Measurements from ENCODE around the gene POU2F3.

GRCh38 chr11:120191058-120191457 is 48.9 kb upstream of the POU2F3 start:
- no peak for TF ChIP-seq CTCF (tag by site-specific recombination; IDR thresholded peaks at IDR 0.05)
- no peak for TF ChIP-seq ZNF24 (tag by site-specific recombination; IDR thresholded peaks at IDR 0.05)
- no peak for TF ChIP-seq PATZ1 (tag by site-specific recombination; IDR thresholded peaks at IDR 0.05)
- no peak for TF ChIP-seq PRDM1 (tag by site-specific recombination; IDR thresholded peaks at IDR 0.05)
- TF ChIP-seq KLF9 (tag by site-specific recombination; IDR thresholded peaks at IDR 0.05; ENCODE audit: low read depth), result no peak
- TF ChIP-seq ZNF148 (tag by site-specific recombination; IDR thresholded peaks at IDR 0.05; ENCODE audit: borderline replicate concordance), result no peak
- no peak for TF ChIP-seq ZBTB44 (tag by site-specific recombination; IDR thresholded peaks at IDR 0.05)
- no peak for TF ChIP-seq IKZF3 (tag by site-specific recombination; IDR thresholded peaks at IDR 0.05)
- no peak for TF ChIP-seq ZBTB8A (tag by site-specific recombination; IDR thresholded peaks at IDR 0.05)
- TF ChIP-seq REST (tag by site-specific recombination; IDR thresholded peaks at IDR 0.05), result no peak
- no peak for TF ChIP-seq ZBTB26 (tag by site-specific recombination; optimal IDR thresholded peaks at IDR 0.05)
- no peak for TF ChIP-seq ZNF133 (tag by site-specific recombination; IDR thresholded peaks at IDR 0.05)
- TF ChIP-seq ZBTB1 (tag by site-specific recombination; IDR thresholded peaks at IDR 0.05), result no peak
